GM18951 (cell line): ENCODE data around the gene LIPT2.

Experiments
- POLR2A ChIP-seq: IDR thresholded peaks from 4 replicates; pipeline ENCODE4 v1.6.1; 2011; ENCODE audit warnings: mild to moderate bottlenecking; ENCODE audit not compliant: insufficient read length, insufficient read depth; ENCODE audit errors: extremely low read depth
- in situ Hi-C: fragments of 300-500 bp; cut with MboI; formaldehyde crosslinking; loops from one replicate; pipeline ENCODE4 v1.12.0; 2022; ENCODE audit warnings: low sequenced_read_pairs, mixed read lengths, inconsistent platforms; ENCODE audit not compliant: unreplicated experiment

LIPT2 gene

GRCh38 chr11:74452366-74452765, 41.2 kb downstream of the LIPT2 start:
- no peak for TF ChIP-seq POLR2A
- in situ Hi-C loops = loop anchor here (10.0 kb wide), 1 partner anchor 112 kb away; no protein-coding TSS in a partner anchor

DNA sequence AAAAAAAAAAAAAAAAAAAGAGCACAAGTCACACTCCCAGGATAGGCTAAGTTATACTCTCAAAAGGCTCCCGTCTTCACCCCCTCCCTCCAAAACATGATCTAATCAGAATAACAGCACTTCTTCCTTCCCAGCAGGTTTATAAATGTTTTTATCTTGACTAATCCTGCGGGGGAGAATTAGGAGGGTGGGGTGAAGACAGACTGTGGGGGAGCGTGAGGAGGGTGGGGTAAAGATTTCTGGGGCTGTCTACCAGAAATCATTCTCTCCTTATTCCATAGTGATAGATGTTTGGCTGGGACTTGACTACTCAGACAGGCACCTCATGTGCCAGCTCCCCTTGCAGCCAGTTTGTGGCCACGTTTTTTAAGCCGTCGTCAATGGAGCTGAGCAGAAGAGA, 43.2 kb downstream of the LIPT2 start:
- in situ Hi-C loops = loop anchor here (10.0 kb wide), 1 partner anchor 114 kb away; no protein-coding TSS in a partner anchor
- no peak for TF ChIP-seq POLR2A

- TF ChIP-seq POLR2A = no peak
- in situ Hi-C loops = no loop called here
Observed at GRCh38 chr11:74449369-74449931, 44.1 kb downstream of the LIPT2 start.

DNA sequence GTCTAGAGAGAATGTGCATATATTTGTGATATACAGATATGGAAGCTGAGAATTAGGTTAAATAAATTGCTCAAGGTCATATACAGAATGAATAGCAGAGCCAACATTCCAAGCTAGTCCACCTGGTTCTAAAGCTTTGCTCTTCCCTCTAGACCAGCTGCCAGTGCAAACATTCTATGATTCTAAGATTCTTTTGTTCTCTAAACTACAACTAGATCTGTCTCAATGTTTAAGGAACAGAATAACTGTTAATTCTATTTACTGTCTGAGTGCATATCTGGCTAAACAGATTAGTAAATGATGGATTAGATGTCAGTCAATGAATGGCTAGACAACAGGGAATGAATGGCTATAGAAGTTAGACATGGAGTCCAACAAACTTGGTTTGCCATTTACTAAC, 45.8 kb downstream of the LIPT2 start:
- TF ChIP-seq POLR2A = no peak
- in situ Hi-C loops = no loop called here

DNA sequence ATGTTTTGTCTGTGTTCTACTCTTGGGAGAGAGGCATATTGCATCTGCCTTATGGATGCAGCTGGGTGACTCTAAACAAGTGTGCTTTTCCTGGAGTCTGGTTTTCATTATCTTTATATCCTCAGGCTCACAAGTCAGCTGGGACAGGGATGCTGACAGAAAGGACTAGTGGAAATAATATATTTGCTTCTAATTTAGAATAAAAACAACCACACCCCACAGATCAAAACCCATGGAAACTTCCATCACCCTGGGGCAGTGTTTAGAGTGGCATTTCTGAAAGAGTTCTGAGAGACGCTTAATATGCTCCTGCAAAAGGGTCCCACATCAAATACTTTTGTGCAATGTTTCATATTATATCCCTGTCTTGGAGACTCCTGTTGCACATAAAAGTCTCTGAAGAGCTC, 47.0 kb downstream of the LIPT2 start:
- TF ChIP-seq POLR2A = no peak
- in situ Hi-C loops = no loop called here

DNA sequence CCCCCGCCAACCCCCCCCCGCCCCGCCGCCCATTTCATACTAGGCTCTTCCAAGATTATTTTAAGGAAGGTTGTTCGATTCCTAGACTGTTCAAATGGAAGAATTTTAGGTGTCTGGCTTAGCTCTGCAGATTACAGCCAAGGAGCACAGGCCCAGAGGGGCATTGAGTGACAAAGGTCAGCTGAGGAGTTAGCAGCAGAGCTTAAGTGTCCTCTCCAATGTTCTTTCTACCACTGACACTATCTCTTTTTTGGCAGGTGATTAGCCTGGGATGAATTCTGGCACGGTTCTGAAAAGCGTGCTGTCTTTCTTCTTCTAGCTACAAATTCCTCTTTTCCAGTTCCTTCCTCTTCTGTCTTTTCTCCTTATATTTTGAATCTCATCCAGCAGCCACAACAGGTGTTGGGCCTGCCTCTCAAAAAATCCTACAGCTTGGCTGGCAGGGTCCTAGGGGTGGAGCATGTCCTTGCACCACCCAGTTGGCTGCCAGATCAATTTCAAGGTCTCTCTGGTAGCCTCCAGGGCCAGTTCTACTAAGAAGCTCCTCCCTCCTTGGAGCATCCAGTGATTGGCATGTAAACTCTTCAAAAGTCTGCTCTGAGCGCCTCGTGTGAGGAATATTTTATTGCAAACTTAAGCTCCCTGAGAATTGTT, 49.2 kb downstream of the LIPT2 start:
- TF ChIP-seq POLR2A = no peak
- in situ Hi-C loops = no loop called here

DNA sequence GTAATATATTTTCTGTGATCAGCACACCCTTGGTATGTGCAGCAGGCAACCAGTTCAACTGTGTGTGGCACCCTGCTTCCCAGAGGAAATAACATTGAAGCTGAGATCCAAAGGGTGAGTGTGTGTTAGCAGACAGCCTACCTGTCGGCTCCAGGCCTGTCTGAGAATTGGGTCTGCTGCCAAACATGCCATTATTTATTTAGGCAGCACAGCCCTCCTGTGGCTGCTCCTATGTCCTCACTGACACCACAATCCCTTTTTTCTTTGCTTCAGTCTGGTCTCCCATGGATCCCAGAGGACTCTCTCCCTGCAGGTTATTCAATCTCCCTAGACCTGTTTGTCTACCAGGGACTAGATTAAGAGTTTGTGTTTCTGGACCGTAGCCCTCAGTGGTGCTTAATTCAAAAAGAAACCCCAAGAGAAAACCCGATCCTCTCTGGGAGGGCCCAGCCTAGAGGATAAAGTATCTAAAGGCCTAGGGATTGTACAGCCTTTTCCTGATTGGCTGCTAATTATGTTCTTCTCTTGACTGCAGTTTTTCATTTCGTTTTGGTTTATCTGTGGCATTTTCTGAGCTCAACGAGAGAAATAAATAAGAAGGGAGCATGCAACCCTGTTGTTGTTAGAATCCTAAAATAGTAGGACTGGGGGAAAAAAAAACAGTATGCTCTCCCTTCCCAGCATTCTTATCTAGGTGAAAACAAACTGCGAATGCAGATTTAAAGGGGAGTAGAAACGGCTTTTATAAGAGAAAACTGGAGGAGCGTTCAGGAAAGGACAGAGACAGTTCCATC, 50.3 kb downstream of the LIPT2 start:
- in situ Hi-C loops = no loop called here
- no peak for TF ChIP-seq POLR2A

DNA sequence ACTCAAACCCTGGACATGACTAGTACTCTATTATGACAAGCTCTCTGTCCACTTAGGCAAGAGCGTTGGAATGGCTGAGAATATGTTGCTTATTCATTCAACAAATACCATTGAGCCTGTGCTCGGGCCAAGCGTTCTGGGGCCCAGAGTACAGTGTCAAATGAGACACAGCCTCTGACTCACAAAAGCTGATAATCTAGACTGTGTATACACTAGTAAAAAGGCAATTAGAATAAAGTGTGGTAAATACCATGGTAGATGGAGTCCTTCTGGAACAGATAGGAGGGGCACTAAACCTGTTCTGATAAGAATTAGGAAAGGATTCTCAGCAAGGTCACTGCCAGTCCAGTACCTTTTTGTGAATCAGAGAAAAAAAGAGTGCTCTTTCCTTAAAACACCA, 50.9 kb downstream of the LIPT2 start:
- in situ Hi-C loops = no loop called here
- TF ChIP-seq POLR2A = no peak
